Esophagus squamous epithelium (tissue), 5 donors: ENCODE measurements around the gene TES. TPM values are rescaled to one million over a fixed set of nuclear protein-coding genes. Genes with fewer than 3 reads are reported as not detected.

Source experiments
- DNase-seq: peaks from one replicate; lab custom pipeline; 2025; lab: John Stamatoyannopoulos, UW
- H3K27ac ChIP-seq, 4 donors: fragments of 200-600 bp; sonication (generic); one replicate each; pipeline ENCODE4 v1.5.1; 2016 to 2019; ENCODE audit warnings: mild to moderate bottlenecking in 1 of 4
- H3K27me3 ChIP-seq, 4 donors: fragments of 200-600 bp; sonication (generic); 1 replicate in 3 of 4; 2 replicates in 1 of 4; pipeline versions ENCODE4 v1.5.1 to v1.6.0; 2017 to 2021; ENCODE audit warnings: antibody characterized with exemption in 1 of 4
- H3K36me3 ChIP-seq, 3 donors: fragments of 200-600 bp; sonication (generic); one replicate each; pipeline ENCODE4 v1.5.1; 2016 to 2019
- H3K4me1 ChIP-seq, 3 donors: fragments of 200-600 bp; sonication (generic); one replicate each; pipeline ENCODE4 v1.5.1; 2017 to 2019
- H3K4me3 ChIP-seq, 4 donors: fragments of 200-600 bp; sonication (generic); 1 replicate in 3 of 4; 2 replicates in 1 of 4; pipeline ENCODE4 v1.5.1; 2016 to 2019; ENCODE audit warnings: mild to moderate bottlenecking in 2 of 4, moderate library complexity in 1 of 4
- H3K9me3 ChIP-seq, 3 donors: fragments of 200-600 bp; sonication (generic); one replicate each; pipeline ENCODE4 v1.5.1; 2016 to 2019
- POLR2A ChIP-seq, 4 donors: fragments of 450-650 bp; IDR thresholded peaks; one replicate each; pipeline ENCODE4 v1.6.1; 2017; ENCODE audit warnings: antibody characterized with exemption in 4 of 4, mild to moderate bottlenecking in 4 of 4, moderate library complexity in 3 of 4
- WGBS, 2 donors: methylation state at CpG; one replicate each; pipeline ENCODE4 v1.1.5; 2018; 5-methylcytosine and 5-hydroxymethylcytosine counted together
- intact Hi-C: fragments of 100-400 bp; cut with DNase I; formaldehyde crosslinking; loops from one replicate; pipeline ENCODE4 v1.15.0; 2022
- total RNA-seq, 4 donors: library from RNA; depleted of rRNA; stranded (reverse); fragments of >200 nt; gene quantifications; one replicate each; pipeline ENCODE4 v1.1.0, GENCODE V29; 2016
- TF ChIP-seq, protein P1 (sequence below), 6 experiments: fragments of 450-650 bp in 4 of 6; fragments of 200-600 bp in 2 of 6; sonication (generic) in 2 of 6; IDR thresholded peaks; one replicate each; pipeline ENCODE4 v1.5.1; 2016 to 2019; ENCODE audit warnings: antibody characterized with exemption in 6 of 6, mild to moderate bottlenecking in 4 of 6, moderate library complexity in 4 of 6
- donor health status: DM: yes; HTN: yes; CAD: no.

TES gene
- total RNA-seq, 4 donors from 2014 or later = 34.8 to 155 (median 67.0) TPM

- TF ChIP-seq, protein P1, sequence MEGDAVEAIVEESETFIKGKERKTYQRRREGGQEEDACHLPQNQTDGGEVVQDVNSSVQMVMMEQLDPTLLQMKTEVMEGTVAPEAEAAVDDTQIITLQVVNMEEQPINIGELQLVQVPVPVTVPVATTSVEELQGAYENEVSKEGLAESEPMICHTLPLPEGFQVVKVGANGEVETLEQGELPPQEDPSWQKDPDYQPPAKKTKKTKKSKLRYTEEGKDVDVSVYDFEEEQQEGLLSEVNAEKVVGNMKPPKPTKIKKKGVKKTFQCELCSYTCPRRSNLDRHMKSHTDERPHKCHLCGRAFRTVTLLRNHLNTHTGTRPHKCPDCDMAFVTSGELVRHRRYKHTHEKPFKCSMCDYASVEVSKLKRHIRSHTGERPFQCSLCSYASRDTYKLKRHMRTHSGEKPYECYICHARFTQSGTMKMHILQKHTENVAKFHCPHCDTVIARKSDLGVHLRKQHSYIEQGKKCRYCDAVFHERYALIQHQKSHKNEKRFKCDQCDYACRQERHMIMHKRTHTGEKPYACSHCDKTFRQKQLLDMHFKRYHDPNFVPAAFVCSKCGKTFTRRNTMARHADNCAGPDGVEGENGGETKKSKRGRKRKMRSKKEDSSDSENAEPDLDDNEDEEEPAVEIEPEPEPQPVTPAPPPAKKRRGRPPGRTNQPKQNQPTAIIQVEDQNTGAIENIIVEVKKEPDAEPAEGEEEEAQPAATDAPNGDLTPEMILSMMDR (IDR thresholded peaks at IDR 0.05) = no peak
- TF ChIP-seq POLR2A (IDR thresholded peaks at IDR 0.05) = no peak
- H3K9me3 ChIP-seq = no peaks in the 10 kb centered on the region
- no peaks in the 10 kb centered on the region for H3K27me3 ChIP-seq
- peak overlapping the region; percentile 1 to 82 (median 76) for H3K27ac ChIP-seq
- no peak overlapping the region for H3K4me3 ChIP-seq
- no peak for DNase-seq
- peaks cover 37 to 79% (median 41%) of the 10 kb centered on the region in 3 donors for H3K4me1 ChIP-seq
- intact Hi-C loops = no loop called here
- H3K36me3 ChIP-seq = no peaks in the 10 kb centered on the region
Measured at GRCh38 chr7:116229366-116229765, 19.0 kb downstream of the TES start.

GRCh38 chr7:116230191-116231005 is 20.1 kb downstream of the TES start:
- H3K27ac ChIP-seq = peak overlapping the region; percentile 40 to 82 (median 76)
- no peaks in the 10 kb centered on the region for H3K27me3 ChIP-seq
- intact Hi-C loops = no loop called here
- WGBS, 2 donors = 50 to 51% methylated on average over 4 of the region's 4 CpGs
- H3K4me3 ChIP-seq = peak overlapping the region in 1 of 4 donors; percentile 3
- peaks cover 37 to 79% (median 41%) of the 10 kb centered on the region in 3 donors for H3K4me1 ChIP-seq
- H3K36me3 ChIP-seq = no peaks in the 10 kb centered on the region
- H3K9me3 ChIP-seq = no peaks in the 10 kb centered on the region
- TF ChIP-seq POLR2A (IDR thresholded peaks at IDR 0.05) = no peak
- TF ChIP-seq, protein P1 (IDR thresholded peaks at IDR 0.05) = no peak
- DNase-seq = no peak

GRCh38 chr7:116231543-116231942 is 21.2 kb downstream of the TES start:
- intact Hi-C loops = no loop called here
- H3K4me1 ChIP-seq = peaks cover 37 to 74% (median 41%) of the 10 kb centered on the region in 3 donors
- TF ChIP-seq, protein P1 (IDR thresholded peaks at IDR 0.05) = no peak
- TF ChIP-seq POLR2A (IDR thresholded peaks at IDR 0.05) = no peak
- no peaks in the 10 kb centered on the region for H3K9me3 ChIP-seq
- DNase-seq = no peak
- H3K36me3 ChIP-seq = no peaks in the 10 kb centered on the region
- WGBS, 2 donors = 92 to 94% methylated on average over 2 of the region's 2 CpGs
- no peaks in the 10 kb centered on the region for H3K27me3 ChIP-seq
- peak overlapping the region in 3 of 4 donors; percentile 51 to 82 (median 79) for H3K27ac ChIP-seq
- H3K4me3 ChIP-seq = no peak overlapping the region

- Histone ChIP-seq H3K36me3 (no peaks in the 10 kb centered on the region), H3K4me1 (peaks cover 37 to 70% (median 41%) of the 10 kb centered on the region in 3 donors), H3K9me3 (no peaks in the 10 kb centered on the region), H3K27me3 (no peaks in the 10 kb centered on the region), H3K27ac (peak overlapping the region in 3 of 4 donors; percentile 51 to 82 (median 79)), H3K4me3 (no peak overlapping the region)
- DNase-seq = no peak
- WGBS, 2 donors = 19 to 50% methylated on average over 1 of the region's 1 CpG
- intact Hi-C loops = no loop called here
- TF ChIP-seq, protein P1 (IDR thresholded peaks at IDR 0.05) = no peak
- TF ChIP-seq POLR2A (IDR thresholded peaks at IDR 0.05) = no peak
Measured at GRCh38 chr7:116231949-116232348, 21.6 kb downstream of the TES start.

GRCh38 chr7:116232350-116232749 is 22.0 kb downstream of the TES start:
- H3K27me3 ChIP-seq = no peaks in the 10 kb centered on the region
- H3K4me3 ChIP-seq = no peak overlapping the region
- peak overlapping the region; percentile 14 to 82 (median 65) for H3K27ac ChIP-seq
- H3K9me3 ChIP-seq = no peaks in the 10 kb centered on the region
- TF ChIP-seq POLR2A (IDR thresholded peaks at IDR 0.05) = no peak
- TF ChIP-seq, protein P1 (IDR thresholded peaks at IDR 0.05) = no peak
- DNase-seq = no peak
- intact Hi-C loops = no loop called here
- peaks cover 37 to 67% (median 41%) of the 10 kb centered on the region in 3 donors for H3K4me1 ChIP-seq
- H3K36me3 ChIP-seq = peaks cover 0 to 3% (median 0%) of the 10 kb centered on the region in 3 donors
